Measurements from ENCODE around the gene PHTF1. TPM values are rescaled to one million over a fixed set of nuclear protein-coding genes. Genes with fewer than 3 reads are reported as not detected.

The PHTF1 gene
- total and polyA plus RNA-seq, 2 of the 4 experiments (the other 2 are of a cell fraction), result 9.6 to 13.3 TPM

DNA sequence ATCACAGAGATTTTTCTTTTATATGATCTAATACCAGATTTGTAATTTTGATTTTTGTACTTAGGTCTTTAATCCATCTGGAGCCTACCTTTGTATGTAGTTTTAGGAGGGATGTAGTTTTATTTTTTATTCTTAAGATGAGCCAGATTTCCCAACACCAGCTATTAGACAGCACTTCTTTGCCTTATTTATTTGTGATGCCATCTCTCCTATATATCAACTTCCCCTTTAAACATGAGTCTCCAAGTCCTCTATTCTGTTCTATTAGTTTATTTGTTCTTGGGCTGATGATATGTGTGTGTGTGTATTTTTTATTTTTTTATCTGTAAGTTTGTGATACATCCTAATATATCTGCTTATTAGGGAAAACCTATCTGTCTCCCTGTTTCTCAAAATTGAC is 94.2 kb downstream of the PHTF1 start:
- no TSS peak for BruUV-seq (replicated peaks)
- H3K4me2 ChIP-seq (ENCODE audit: low read depth, low read length), result no peak overlapping the region
- TF ChIP-seq RAD21 (IDR thresholded peaks at IDR 0.05; ENCODE audit: low read length) (no peak), MAZ (IDR thresholded peaks at IDR 0.05; ENCODE audit: borderline replicate concordance, low read depth, low read length) (no peak), SMC3 (IDR thresholded peaks at IDR 0.05; ENCODE audit: low read depth, low read length) (no peak), MXI1 (IDR thresholded peaks at IDR 0.05; ENCODE audit: borderline replicate concordance, low read depth, low read length) (no peak), CEBPB (IDR thresholded peaks at IDR 0.05; ENCODE audit: low read depth, low read length) (no peak), POLR2A (IDR thresholded peaks at IDR 0.05; ENCODE audit: low read depth, low read length) (no peak), MAFK (IDR thresholded peaks at IDR 0.05; ENCODE audit: low read depth, low read length) (no peak), BHLHE40 (IDR thresholded peaks at IDR 0.05; ENCODE audit: low read depth, low read length) (no peak), CHD1 (IDR thresholded peaks at IDR 0.05; ENCODE audit: low read depth, low read length) (no peak), FOS (IDR thresholded peaks at IDR 0.05; ENCODE audit: low read depth, low read length) (no peak), NFE2L2 (IDR thresholded peaks at IDR 0.05; ENCODE audit: low read depth, low read length) (no peak), RFX5 (IDR thresholded peaks at IDR 0.05; ENCODE audit: low read depth, low read length) (no peak)
- TF ChIP-seq, protein P1, sequence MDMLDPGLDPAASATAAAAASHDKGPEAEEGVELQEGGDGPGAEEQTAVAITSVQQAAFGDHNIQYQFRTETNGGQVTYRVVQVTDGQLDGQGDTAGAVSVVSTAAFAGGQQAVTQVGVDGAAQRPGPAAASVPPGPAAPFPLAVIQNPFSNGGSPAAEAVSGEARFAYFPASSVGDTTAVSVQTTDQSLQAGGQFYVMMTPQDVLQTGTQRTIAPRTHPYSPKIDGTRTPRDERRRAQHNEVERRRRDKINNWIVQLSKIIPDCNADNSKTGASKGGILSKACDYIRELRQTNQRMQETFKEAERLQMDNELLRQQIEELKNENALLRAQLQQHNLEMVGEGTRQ (IDR thresholded peaks at IDR 0.05; ENCODE audit: low read depth, low read length), result no peak
- TF ChIP-seq, protein P2, sequence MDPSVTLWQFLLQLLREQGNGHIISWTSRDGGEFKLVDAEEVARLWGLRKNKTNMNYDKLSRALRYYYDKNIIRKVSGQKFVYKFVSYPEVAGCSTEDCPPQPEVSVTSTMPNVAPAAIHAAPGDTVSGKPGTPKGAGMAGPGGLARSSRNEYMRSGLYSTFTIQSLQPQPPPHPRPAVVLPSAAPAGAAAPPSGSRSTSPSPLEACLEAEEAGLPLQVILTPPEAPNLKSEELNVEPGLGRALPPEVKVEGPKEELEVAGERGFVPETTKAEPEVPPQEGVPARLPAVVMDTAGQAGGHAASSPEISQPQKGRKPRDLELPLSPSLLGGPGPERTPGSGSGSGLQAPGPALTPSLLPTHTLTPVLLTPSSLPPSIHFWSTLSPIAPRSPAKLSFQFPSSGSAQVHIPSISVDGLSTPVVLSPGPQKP (IDR thresholded peaks at IDR 0.05; ENCODE audit: borderline replicate concordance, low read depth, low read length), result no peak
- TF ChIP-seq, protein P3, sequence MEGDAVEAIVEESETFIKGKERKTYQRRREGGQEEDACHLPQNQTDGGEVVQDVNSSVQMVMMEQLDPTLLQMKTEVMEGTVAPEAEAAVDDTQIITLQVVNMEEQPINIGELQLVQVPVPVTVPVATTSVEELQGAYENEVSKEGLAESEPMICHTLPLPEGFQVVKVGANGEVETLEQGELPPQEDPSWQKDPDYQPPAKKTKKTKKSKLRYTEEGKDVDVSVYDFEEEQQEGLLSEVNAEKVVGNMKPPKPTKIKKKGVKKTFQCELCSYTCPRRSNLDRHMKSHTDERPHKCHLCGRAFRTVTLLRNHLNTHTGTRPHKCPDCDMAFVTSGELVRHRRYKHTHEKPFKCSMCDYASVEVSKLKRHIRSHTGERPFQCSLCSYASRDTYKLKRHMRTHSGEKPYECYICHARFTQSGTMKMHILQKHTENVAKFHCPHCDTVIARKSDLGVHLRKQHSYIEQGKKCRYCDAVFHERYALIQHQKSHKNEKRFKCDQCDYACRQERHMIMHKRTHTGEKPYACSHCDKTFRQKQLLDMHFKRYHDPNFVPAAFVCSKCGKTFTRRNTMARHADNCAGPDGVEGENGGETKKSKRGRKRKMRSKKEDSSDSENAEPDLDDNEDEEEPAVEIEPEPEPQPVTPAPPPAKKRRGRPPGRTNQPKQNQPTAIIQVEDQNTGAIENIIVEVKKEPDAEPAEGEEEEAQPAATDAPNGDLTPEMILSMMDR (conservative IDR thresholded peaks at IDR 0.05; ENCODE audit: low read depth, low read length), result no peak
- no peaks in the 10 kb centered on the region for H3K9me3 ChIP-seq (ENCODE audit: control insufficient read depth, insufficient read depth, low read length)
- CTCF ChIA-PET, result interaction anchor here (0.8 kb wide), 1 partner anchor 22 kb away, joined by 3 read pairs; no protein-coding TSS in a partner anchor
- H2AK5ac ChIP-seq (ENCODE audit: low read depth, low read length), result no peak overlapping the region
- no peak overlapping the region for H4K91ac ChIP-seq (ENCODE audit: insufficient read depth, low read depth, low read length)
- H3K36me3 ChIP-seq (ENCODE audit: control insufficient read depth, insufficient read depth, low read length), result no peaks in the 10 kb centered on the region
- in situ Hi-C loops (cut with MboI; ENCODE audit: low sequenced_read_pairs), result no loop called here
- DNase-seq (no peak), ATAC-seq (ENCODE audit: low read depth) (no peak)
- H3K4me3 ChIP-seq (ENCODE audit: insufficient read depth, low read depth, low read length), result no peak overlapping the region
- H3K9me1 ChIP-seq (ENCODE audit: insufficient read depth, low read length), result no peaks in the 10 kb centered on the region
- H2AFZ ChIP-seq (replicated peaks; ENCODE audit: low read length, poor library complexity), result no peak overlapping the region
- H2BK15ac ChIP-seq (ENCODE audit: low read depth, low read length), result no peak overlapping the region
- no peak overlapping the region for H2BK5ac ChIP-seq (ENCODE audit: low read depth, low read length, poor library complexity, severe bottlenecking)
- dilution Hi-C loops (cut with HindIII; ENCODE audit: low sequenced_read_pairs, unreplicated experiment), result no loop called here
- no peak overlapping the region for H3K4ac ChIP-seq (ENCODE audit: low read depth, low read length)
- no peak overlapping the region for H2AK9ac ChIP-seq (replicated peaks; ENCODE audit: low read depth, low read length, poor library complexity)
- no peak overlapping the region for H3K9ac ChIP-seq (ENCODE audit: low read depth, low read length)
- H3K14ac ChIP-seq (replicated peaks; ENCODE audit: low read depth, low read length), result no peak overlapping the region
- H3K56ac ChIP-seq (ENCODE audit: extremely low read depth, insufficient read depth, low read length), result no peak overlapping the region
- intact Hi-C loops (cut with micrococcal nuclease), result no loop called here
- no peaks in the 10 kb centered on the region for H4K20me1 ChIP-seq (ENCODE audit: insufficient read depth, low read length)
- POLR2A ChIA-PET (ENCODE audit: unreplicated experiment), result no interaction called here
- no peaks in the 10 kb centered on the region for H3K27me3 ChIP-seq (ENCODE audit: control insufficient read depth, insufficient read depth, low read length)
- H3K79me1 ChIP-seq (ENCODE audit: low read depth in 1 of 2, low read length in 2 of 2), result no peaks in the 10 kb centered on the region
- no peak overlapping the region for H3K23ac ChIP-seq (ENCODE audit: low read depth, low read length)
- no peaks in the 10 kb centered on the region for H3K4me1 ChIP-seq (ENCODE audit: control insufficient read depth, insufficient read depth, low read length)
- no peak overlapping the region for H4K5ac ChIP-seq (ENCODE audit: low read depth, low read length)
- no peak overlapping the region for H4K8ac ChIP-seq (ENCODE audit: low read depth in 2 of 2, low read length in 2 of 2)
- H3K18ac ChIP-seq (ENCODE audit: low read depth, low read length), result no peak overlapping the region
- no peak overlapping the region for H2BK120ac ChIP-seq (ENCODE audit: low read depth, low read length)
- no peak overlapping the region for H3K27ac ChIP-seq (ENCODE audit: insufficient read depth, low read length)
- H2BK20ac ChIP-seq (ENCODE audit: low read depth, low read length), result no peak overlapping the region
